HAP-1 (cell line): Measurements from ENCODE around the gene CMTM4.

Experiments used
- DNase-seq, 2 experiments: peaks; one replicate each; pipeline ENCODE4 v3.0.0-alpha.2; 2016 to 2020; ENCODE audit warnings: low spot score in 2 of 2
- H3K27me3 ChIP-seq: fragments of 250-450 bp; sonication (Bioruptor Pico); 2 replicates; pipeline ENCODE4 v1.5.1; 2020; ENCODE audit warnings: low read depth, mild to moderate bottlenecking, moderate library complexity
- H3K36me3 ChIP-seq: fragments of 250-450 bp; sonication (Bioruptor Pico); replicated peaks from 2 replicates; pipeline ENCODE4 v1.5.1; 2020; ENCODE audit warnings: mild to moderate bottlenecking
- H3K4me1 ChIP-seq: fragments of 250-450 bp; sonication (Bioruptor Pico); 2 replicates; pipeline ENCODE4 v1.5.1; 2020; ENCODE audit warnings: mild to moderate bottlenecking
- H3K4me3 ChIP-seq: fragments of 250-450 bp; sonication (Bioruptor Pico); 2 replicates; pipeline ENCODE4 v1.5.1; 2020; ENCODE audit warnings: mild to moderate bottlenecking, moderate library complexity
- H3K9me3 ChIP-seq: fragments of 250-450 bp; sonication (Bioruptor Pico); 2 replicates; pipeline ENCODE4 v1.5.1; 2020; ENCODE audit warnings: mild to moderate bottlenecking, moderate library complexity
- in situ Hi-C: fragments of 300-500 bp; cut with MboI; formaldehyde crosslinking; loops from 3 replicates; pipeline ENCODE4 v1.14.3; 2020; ENCODE audit warnings: low sequenced_read_pairs, inconsistent platforms, mixed read lengths

Gene CMTM4

DNA sequence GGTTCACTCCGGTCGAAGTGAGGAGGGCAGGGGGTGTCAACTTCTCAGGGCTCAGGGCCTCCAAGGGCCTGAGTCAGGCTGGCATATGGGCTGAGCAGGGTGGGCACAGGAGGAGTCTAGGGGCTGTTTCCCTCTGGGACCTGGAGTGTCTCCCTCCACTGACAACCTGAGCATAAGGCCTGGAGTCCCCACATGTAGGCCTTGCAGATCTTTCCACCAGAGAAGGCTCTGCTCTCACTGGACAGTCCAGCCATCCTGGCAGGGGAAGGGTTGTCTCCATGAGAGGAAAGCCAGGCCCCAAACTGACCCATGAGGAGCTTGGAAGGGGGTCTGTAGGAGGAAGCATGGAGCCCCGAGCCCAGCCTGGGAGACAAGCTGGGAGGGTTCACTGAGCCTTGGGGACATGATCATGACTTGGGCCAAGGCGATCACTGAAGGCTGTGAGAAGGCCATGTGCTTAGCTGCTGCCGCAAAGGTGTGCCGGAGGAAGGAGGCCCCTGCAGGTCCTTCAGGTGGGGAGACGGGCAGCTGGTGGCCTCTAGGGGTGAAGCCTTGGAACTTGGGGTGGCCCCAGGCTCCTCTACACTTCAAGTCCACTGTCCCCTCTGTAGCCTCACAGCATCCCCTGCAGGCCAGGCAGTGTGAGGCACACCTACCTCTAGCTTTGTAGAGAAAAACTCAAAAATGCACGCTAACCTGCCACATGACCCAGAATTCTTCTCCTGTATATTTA is 107.4 kb downstream of the CMTM4 start:
- DNase-seq: no peak
- Histone ChIP-seq H3K9me3 (no peaks in the 10 kb centered on the region), H3K27me3 (no peaks in the 10 kb centered on the region), H3K36me3 (no peaks in the 10 kb centered on the region), H3K4me3 (no peak overlapping the region), H3K4me1 (no peaks in the 10 kb centered on the region)
- in situ Hi-C loops: no loop called here

DNA sequence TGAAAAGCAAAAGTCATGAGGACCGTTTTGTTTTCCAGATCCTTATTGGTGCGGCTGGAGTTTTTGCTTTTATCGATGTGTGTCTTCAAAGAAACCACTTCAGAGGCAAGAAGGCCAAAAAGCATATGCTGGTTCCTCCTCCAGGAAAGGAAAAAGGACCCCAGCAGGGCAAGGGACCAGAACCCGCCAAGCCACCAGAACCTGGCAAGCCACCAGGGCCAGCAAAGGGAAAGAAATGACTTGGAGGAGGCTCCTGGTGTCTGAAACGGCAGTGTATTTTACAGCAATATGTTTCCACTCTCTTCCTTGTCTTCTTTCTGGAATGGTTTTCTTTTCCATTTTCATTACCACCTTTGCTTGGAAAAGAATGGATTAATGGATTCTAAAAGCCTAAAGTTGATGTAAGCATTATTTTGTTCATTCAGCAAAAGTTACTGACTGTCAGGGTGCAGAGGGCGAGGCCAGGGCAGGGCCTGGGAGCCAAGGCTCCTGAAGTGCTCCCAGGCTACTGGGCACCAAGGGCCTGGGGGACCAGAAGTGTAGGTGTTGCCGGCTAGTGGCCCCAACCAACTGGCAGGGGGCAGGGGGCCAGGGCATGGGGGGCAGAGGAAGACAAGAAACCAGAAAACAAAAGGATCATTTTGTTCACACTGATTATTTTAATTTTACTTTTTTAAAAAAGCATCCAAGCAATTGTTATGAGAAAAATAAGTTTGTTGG is 108.5 kb downstream of the CMTM4 start:
- Histone ChIP-seq H3K4me3 (no peak overlapping the region), H3K4me1 (no peaks in the 10 kb centered on the region), H3K9me3 (no peaks in the 10 kb centered on the region), H3K27me3 (no peaks in the 10 kb centered on the region), H3K36me3 (no peaks in the 10 kb centered on the region)
- no peak for DNase-seq
- in situ Hi-C loops: no loop called here

DNA sequence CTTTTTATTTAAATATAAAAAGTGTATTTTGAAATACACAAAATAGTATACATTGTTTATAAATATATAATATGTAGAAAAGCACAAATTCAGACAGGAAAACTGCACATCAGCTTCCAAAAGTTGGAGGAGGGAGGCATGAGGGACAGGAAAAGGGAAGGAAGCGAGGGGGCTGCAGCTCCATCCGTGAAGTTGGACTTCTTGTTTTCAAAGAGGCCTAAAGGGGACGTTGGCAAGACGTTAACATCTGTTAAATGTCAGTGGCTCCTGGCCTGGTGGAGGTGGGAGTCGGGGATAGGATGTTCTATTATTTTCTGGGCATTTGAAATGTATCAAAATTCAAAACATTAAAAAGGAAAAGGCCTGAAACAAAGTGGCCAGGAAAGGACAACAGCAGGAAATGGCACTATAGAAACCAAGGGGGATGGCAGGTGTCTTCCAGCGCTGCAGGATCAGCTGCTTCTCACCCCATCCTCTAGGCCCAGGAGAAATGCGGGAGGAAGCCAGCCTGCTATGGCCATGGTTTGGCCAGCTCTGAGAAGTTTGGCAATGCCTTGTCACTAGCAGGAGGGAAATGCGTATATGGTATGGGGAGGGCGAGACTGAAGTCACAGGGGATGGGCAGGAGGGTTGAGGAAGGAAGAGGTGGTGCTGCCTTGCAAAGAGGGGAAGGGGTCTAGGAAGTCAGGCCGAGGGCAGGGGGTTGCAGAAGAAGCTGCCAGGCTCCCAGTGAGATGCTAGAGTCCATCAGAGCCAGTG is 110.9 kb downstream of the CMTM4 start:
- no peaks in the 10 kb centered on the region for H3K27me3 ChIP-seq
- no peaks in the 10 kb centered on the region for H3K9me3 ChIP-seq
- in situ Hi-C loops: no loop called here
- no peak overlapping the region for H3K4me3 ChIP-seq
- DNase-seq: no peak
- no peaks in the 10 kb centered on the region for H3K36me3 ChIP-seq
- peaks cover 4% of the 10 kb centered on the region for H3K4me1 ChIP-seq

DNA sequence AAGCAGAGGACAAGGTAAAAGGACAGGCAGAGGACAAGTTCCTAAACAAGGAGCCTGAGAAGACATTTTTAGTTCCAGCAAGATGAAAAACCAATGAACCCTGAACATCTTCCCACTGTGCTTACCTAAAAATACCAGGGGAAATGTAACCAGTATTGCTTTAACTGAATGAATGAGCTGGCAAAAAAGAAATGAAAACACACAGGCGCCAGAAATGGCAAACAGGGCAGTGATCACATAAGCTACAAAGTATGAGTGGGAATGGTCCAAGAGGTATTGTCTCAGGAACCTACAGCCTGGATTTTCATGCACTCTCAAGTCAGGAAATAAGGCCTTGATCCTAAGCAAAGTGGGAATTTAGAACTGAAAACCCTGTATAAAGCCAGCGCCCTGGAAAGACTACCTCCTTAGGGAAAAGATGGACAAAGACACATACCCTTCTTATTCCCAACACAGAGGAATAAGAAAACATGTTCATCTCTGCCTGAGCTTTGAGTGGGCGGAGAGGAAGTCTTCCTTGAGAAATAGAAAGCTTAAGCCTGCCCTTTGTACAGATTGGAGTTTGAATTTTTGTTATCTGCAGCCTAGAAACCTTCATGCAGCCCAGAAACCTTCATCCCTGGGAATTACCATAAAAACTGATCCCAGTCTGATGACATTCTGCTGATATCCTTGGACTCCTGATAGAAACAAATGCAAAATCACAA is 115.1 kb downstream of the CMTM4 start:
- Histone ChIP-seq H3K9me3 (no peaks in the 10 kb centered on the region), H3K27me3 (no peaks in the 10 kb centered on the region), H3K36me3 (no peaks in the 10 kb centered on the region), H3K4me1 (peaks cover 9% of the 10 kb centered on the region), H3K4me3 (no peak overlapping the region)
- no peak for DNase-seq
- in situ Hi-C loops: no loop called here

DNA sequence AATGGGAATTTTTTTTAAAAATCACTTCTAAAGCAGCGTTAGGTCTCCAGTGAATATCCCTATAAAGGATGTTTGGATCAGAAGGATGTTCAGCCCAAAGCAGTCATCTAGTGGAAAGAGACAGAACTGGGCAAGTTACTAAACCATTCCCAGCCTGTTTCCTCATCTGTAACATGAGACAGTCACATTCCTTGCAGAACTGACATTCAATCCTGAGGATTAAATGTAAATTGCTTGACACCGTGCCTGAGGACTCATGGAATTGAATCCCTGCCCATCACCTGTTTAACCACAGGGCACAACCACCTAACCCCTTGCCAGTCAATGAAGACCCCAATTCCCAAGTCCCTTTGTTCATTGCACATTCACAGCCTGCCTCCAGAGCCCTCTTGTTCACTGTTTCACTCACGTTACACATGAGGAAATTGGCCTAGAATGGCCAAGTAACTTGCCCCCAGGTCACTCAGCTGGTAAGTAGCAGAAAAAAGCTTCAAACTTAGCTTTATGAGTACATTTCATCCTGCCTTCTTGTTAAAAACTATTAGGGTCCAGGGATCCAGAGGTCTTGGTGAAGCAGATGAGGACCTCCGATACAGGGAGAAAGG is 115.8 kb downstream of the CMTM4 start:
- peak; percentile 25 to 66 for DNase-seq
- Histone ChIP-seq H3K9me3 (no peaks in the 10 kb centered on the region), H3K4me1 (peaks cover 9% of the 10 kb centered on the region), H3K4me3 (no peak overlapping the region), H3K36me3 (no peaks in the 10 kb centered on the region), H3K27me3 (no peaks in the 10 kb centered on the region)
- in situ Hi-C loops: no loop called here

DNA sequence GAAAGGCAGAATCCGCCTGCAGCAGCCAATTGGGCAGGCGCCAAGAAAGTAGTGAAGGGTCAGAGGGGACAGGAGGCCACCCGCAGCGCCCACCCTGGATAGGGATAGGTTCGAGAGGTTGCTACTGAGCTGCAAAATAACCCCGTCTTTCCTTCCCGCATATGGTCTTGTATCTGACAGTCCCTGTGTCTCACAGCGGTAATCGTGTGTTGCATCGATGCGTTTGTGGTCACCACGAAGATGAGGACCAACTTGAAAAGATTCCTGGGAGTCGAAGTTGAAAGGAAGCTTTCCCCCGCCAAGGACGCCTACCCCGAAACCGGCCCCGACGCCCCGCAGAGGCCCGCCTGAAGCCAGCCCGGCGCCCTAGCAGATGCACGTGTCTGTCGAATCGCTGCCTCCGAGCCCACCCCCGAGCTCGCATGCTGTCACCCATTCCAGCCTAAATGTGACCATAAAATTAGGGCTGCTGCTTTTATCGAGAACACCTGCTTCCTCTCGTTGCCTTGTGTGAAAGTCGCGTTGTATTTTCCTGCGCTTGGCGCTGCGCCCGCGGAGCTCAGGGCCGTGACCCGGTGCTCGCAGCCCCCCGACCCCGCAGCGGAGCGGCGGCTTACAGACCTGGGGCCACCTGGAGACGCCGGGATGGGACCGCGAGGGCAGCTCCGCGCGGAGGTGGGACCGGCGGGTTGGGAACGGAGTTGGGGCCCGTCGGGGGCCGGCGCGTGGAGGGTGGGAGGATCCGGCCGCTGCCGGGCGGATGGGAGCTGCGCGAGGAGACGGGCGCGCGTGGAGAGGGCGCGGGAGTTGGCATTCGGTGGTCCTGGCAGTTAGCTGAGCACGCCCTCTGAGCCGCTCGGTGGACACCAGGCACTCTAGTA is 117.7 kb downstream of the CMTM4 start, which contains the start of gene CMTM2:
CMTM2 (plus strand) TSS at position 813 of the 881 bp plus-strand sequence. CDS start 145 bp downstream, outside the sequence.
- Histone ChIP-seq H3K36me3 (no peaks in the 10 kb centered on the region), H3K9me3 (no peaks in the 10 kb centered on the region), H3K4me3 (no peak within 1 kb of the TSS), H3K27me3 (no peaks in the 10 kb centered on the region), H3K4me1 (peaks cover 9% of the 10 kb centered on the region)
- in situ Hi-C loops: no loop called here
- DNase-seq: no peak

DNA sequence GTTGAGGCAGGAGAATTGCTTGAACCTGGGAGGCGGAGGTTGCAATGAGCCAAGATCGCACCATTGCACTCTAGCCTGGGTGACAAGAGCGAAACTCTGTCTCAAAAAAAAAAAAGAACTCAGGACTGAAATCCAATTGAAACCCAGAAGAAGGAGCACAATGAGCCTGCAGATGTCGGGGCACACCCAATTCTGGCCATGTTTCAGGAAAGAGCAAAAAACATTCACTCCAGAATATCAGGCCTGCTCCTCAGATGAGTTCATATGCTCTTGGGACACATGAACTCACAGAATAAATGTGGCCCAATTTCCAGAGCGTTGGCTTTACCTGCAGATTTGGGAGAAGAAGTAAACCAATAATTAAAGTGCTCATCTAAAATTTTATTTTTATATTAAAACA is 120.2 kb downstream of the CMTM4 start:
- Histone ChIP-seq H3K27me3 (no peaks in the 10 kb centered on the region), H3K4me1 (peaks cover 9% of the 10 kb centered on the region)
- in situ Hi-C loops: no loop called here

DNA sequence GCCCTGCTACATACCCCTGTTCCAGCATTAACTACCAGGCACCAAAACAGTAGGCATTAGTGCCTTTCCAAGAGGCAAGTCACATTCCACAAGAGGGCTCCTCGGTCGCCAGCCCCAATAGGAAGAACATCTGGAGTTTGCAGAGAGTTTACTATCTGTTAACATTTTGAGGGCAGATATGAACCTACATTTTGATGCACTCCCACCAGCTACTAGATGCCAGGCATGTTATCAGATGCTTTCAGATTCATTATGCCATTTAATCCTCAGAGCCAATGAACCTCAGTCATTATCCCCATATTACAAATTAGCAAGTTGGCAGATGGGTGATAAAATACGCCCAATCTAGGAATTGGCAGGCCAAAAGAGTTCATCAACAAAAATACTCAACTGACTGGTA is 121.5 kb downstream of the CMTM4 start:
- Histone ChIP-seq H3K4me3 (no peak overlapping the region), H3K9me3 (no peaks in the 10 kb centered on the region), H3K4me1 (no peaks in the 10 kb centered on the region; the same call in 1 of the 2 replicates), H3K27me3 (no peaks in the 10 kb centered on the region), H3K36me3 (no peaks in the 10 kb centered on the region)
- in situ Hi-C loops: no loop called here
- no peak for DNase-seq

More for the DNA sequence above, 120.2 kb downstream of the CMTM4 start:
- no peaks in the 10 kb centered on the region for H3K9me3 ChIP-seq
- no peak for DNase-seq
- H3K4me3 ChIP-seq: no peak overlapping the region
- H3K36me3 ChIP-seq: no peaks in the 10 kb centered on the region

DNA sequence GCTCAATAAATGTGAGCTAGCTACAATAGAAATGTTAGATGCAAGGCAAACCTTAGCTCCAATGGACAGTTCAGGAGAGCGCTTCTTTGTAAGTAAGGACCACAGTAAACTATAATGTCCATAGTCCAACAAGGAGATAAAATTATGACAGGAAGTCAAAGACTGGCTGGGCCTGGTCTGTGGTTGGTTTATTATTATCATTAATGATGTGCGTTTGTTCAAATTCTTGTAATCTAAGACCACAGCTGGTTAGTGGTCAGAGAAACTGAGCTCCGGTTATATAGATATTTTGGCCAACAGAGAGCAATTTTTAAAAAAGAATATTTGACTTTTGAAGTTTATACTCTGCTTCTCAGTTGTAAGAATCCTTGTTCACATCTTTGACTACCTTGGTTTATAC is 122.0 kb downstream of the CMTM4 start:
- Histone ChIP-seq H3K9me3 (no peaks in the 10 kb centered on the region), H3K36me3 (no peaks in the 10 kb centered on the region), H3K4me3 (no peak overlapping the region), H3K4me1 (no peaks in the 10 kb centered on the region), H3K27me3 (no peaks in the 10 kb centered on the region)
- in situ Hi-C loops: no loop called here
- DNase-seq: no peak

DNA sequence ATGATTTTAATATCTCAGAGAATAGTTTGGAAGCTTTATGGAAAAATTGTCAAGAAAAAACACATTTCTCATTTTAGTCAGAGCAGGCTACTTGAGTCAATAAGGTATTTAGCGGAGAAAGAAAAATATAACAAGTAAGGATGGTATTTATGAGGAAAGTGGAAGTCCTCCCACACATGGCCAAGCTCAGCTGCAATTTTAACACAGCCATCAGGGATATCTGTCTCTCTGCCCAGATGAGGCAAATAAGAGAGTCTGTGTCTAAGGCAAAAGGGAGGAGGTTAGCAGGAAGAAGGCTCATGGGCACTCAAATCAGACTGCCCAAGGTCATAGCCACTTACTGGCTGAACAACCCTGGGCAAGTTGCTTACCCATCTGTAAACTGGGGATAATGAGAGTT is 122.5 kb downstream of the CMTM4 start:
- H3K4me1 ChIP-seq: no peaks in the 10 kb centered on the region
- in situ Hi-C loops: no loop called here

DNA sequence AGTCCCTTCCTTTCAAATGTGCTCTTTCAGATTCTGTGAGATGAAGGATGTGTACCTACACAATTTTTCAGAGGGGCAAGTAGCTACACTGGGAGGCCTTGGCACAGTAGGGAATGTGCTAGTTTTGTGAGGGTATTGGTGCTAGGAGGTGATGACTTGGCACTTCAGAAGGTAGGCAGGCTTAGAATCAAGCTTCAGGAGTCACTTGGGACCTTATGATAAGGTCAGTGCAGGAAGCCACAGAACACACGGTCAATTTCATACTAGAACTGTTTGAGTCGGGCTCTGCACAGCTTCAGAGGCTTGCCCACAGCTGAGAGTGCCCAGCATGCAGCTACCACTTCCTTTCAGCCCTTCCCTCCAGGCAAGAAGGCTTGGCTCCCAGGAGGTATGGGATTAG is 124.2 kb downstream of the CMTM4 start:
- no peak overlapping the region for H3K4me3 ChIP-seq
- no peaks in the 10 kb centered on the region for H3K4me1 ChIP-seq
- no peaks in the 10 kb centered on the region; the same call in 1 of the 2 replicates for H3K36me3 ChIP-seq
- in situ Hi-C loops: no loop called here
- no peak for DNase-seq
- H3K9me3 ChIP-seq: no peaks in the 10 kb centered on the region
- no peaks in the 10 kb centered on the region for H3K27me3 ChIP-seq

More for the DNA sequence above, 122.5 kb downstream of the CMTM4 start:
- H3K27me3 ChIP-seq: no peaks in the 10 kb centered on the region
- no peaks in the 10 kb centered on the region for H3K36me3 ChIP-seq
- no peaks in the 10 kb centered on the region for H3K9me3 ChIP-seq
- no peak for DNase-seq
- H3K4me3 ChIP-seq: no peak overlapping the region

DNA sequence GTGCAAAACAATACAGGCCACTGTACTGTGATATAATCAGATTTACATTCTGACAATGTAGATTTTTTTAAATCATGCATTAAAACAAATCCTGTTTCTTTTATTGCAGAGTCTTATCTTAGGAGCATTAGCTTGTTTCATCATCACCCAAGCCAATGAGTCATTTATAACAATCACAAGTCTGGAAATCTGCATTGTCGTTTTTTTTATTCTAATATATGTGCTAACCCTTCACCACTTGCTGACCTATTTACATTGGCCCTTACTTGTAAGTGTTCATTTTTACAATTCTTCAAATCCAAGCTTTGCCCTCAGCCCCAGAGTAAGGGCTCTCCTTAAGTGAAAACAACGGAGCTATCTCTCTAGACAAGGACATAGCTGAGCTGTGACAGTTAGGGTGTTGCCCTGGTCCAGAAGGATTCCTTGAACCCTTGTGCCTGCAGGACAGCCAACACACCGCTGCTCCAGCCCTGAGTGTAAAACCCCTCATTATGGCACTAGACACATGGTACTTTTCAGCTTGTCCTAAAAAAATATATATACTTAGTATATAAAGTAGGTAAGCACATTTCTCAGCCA is 126.6 kb downstream of the CMTM4 start:
- Histone ChIP-seq H3K4me3 (no peak overlapping the region), H3K9me3 (no peaks in the 10 kb centered on the region), H3K4me1 (no peaks in the 10 kb centered on the region), H3K36me3 (peaks cover 3% of the 10 kb centered on the region), H3K27me3 (no peaks in the 10 kb centered on the region)
- no peak for DNase-seq
- in situ Hi-C loops: no loop called here
